Transverse colon (tissue), 4 donors: ENCODE measurements around the gene STARD13. TPM values are rescaled to one million over a fixed set of nuclear protein-coding genes. Genes with fewer than 3 reads are reported as not detected.

ENCODE experiments used
- DNase-seq: peaks from one replicate; pipeline ENCODE4 v3.0.0-alpha.2; 2019
- H3K27ac ChIP-seq, 4 donors: fragments of 200-600 bp; sonication (generic); 2 replicates each; pipeline ENCODE4 v1.5.1; 2016 to 2018; ENCODE audit warnings: inconsistent platforms in 4 of 4
- H3K27me3 ChIP-seq: fragments of 200-600 bp; sonication (generic); 2 replicates; pipeline ENCODE4 v1.5.1; 2017; ENCODE audit warnings: inconsistent platforms
- H3K36me3 ChIP-seq, 4 donors: fragments of 200-600 bp; sonication (generic); 2 replicates each; pipeline ENCODE4 v1.5.1; 2017 to 2019; ENCODE audit warnings: inconsistent platforms in 4 of 4
- H3K4me1 ChIP-seq, 4 donors: fragments of 200-600 bp; sonication (generic); 2 replicates each; pipeline ENCODE4 v1.5.1; 2017 to 2020; ENCODE audit warnings: inconsistent platforms in 4 of 4
- H3K4me3 ChIP-seq, 4 donors: fragments of 200-600 bp; sonication (generic); 1 replicate in 1 of 4; 2 replicates in 3 of 4; pipeline versions ENCODE4 v1.5.1 to v1.6.1; 2017 to 2019; ENCODE audit warnings: inconsistent platforms in 4 of 4
- H3K9me3 ChIP-seq, 2 donors: fragments of 200-600 bp; sonication (generic); 2 replicates each; pipeline ENCODE4 v1.5.1; 2017 to 2019; ENCODE audit warnings: inconsistent platforms in 2 of 2
- CTCF ChIP-seq, 5 experiments: fragments of 200-600 bp in 3 of 5; fragments of 450-650 bp in 2 of 5; sonication (generic) in 3 of 5; IDR thresholded peaks; 1 replicate in 2 of 5; 2 replicates in 3 of 5; pipeline ENCODE4 v1.5.1; 2016 to 2017; ENCODE audit warnings: antibody characterized with exemption in 5 of 5, inconsistent platforms in 3 of 5, mild to moderate bottlenecking in 2 of 5, moderate library complexity in 1 of 5
- EP300 ChIP-seq: sonication (generic); formaldehyde crosslinking; IDR thresholded peaks from one replicate; pipeline ENCODE4 v1.6.1; 2017; ENCODE audit warnings: antibody characterized with exemption, low read depth
- POLR2A ChIP-seq: fragments of 450-650 bp; IDR thresholded peaks from one replicate; pipeline ENCODE4 v1.6.1; 2016; ENCODE audit warnings: antibody characterized with exemption, mild to moderate bottlenecking, moderate library complexity
- POLR2AphosphoS5 ChIP-seq, 3 donors: sonication (generic); formaldehyde crosslinking; IDR thresholded peaks; one replicate each; pipeline ENCODE4 v1.6.1; 2016; ENCODE audit warnings: antibody characterized with exemption in 3 of 3
- WGBS, 2 donors: methylation state at CpG; one replicate each; pipeline ENCODE4 v1.1.5; 2018; ENCODE audit warnings: low coverage in 1 of 2; 5-methylcytosine and 5-hydroxymethylcytosine counted together
- in situ Hi-C, 4 donors: fragments of 200-750 bp; cut with MboI; loops; one replicate each; pipeline versions ENCODE4 v1.15.0 to v1.15.1; 2017; ENCODE audit warnings: low sequenced_read_pairs in 3 of 4, low pct_ligation_motif_present in 1 of 4, low pct_unique_long_range_greater_than_20kb in 1 of 4
- intact Hi-C: fragments of 100-400 bp; cut with DNase I; formaldehyde crosslinking; loops from one replicate; pipeline ENCODE4 v1.15.1; 2023; ENCODE audit warnings: low total_unique reads
- total RNA-seq, 4 donors: library from RNA; depleted of rRNA; stranded (reverse); fragments of >200 nt; gene quantifications; one replicate each; pipeline ENCODE4 v1.1.0, GENCODE V29; 2016

Gene STARD13
- total RNA-seq, 4 donors from 2014 or later, result 18.1 to 107 (median 41.5) TPM

- intact Hi-C loops (loop anchor here (5.0 kb wide), 1 partner anchor 1632 kb away; the partner anchor contains the start of gene NBEA), in situ Hi-C loops (no loop called here)
- WGBS, 2 donors, result 67 to 79% methylated on average over 3 to 4 of the region's 4 CpGs
- Histone ChIP-seq H3K36me3 (no peaks in the 10 kb centered on the region), H3K27me3 (no peaks in the 10 kb centered on the region), H3K4me3 (no peak overlapping the region), H3K27ac (no peak overlapping the region), H3K9me3 (no peaks in the 10 kb centered on the region), H3K4me1 (peaks cover 0 to 10% (median 0%) of the 10 kb centered on the region in 4 donors)
- no peak for DNase-seq
- TF ChIP-seq POLR2AphosphoS5 (IDR thresholded peaks at IDR 0.05), result no peak
- no peak for TF ChIP-seq CTCF (IDR thresholded peaks at IDR 0.05)
- TF ChIP-seq POLR2A, result no peak
- TF ChIP-seq EP300, result no peak
Observed at GRCh38 chr13:33310245-33311038, 24.9 kb upstream of the STARD13 start.

GRCh38 chr13:33308863-33309262, 23.3 kb upstream of the STARD13 start:
- 79 to 100% methylated on average over 1 of the region's 1 CpG for WGBS, 2 donors

GRCh38 chr13:33307843-33308242, 22.3 kb upstream of the STARD13 start:
- no peak overlapping the region for H3K4me3 ChIP-seq
- peaks cover 0 to 10% (median 0%) of the 10 kb centered on the region in 4 donors for H3K4me1 ChIP-seq
- intact Hi-C loops (no loop called here), in situ Hi-C loops (no loop called here)
- WGBS, 2 donors, result 40 to 67% methylated on average over 1 of the region's 1 CpG
- H3K9me3 ChIP-seq, result no peaks in the 10 kb centered on the region
- no peak overlapping the region for H3K27ac ChIP-seq
- TF ChIP-seq EP300, result no peak
- no peak for TF ChIP-seq CTCF (IDR thresholded peaks at IDR 0.05)
- no peak for TF ChIP-seq POLR2A
- TF ChIP-seq POLR2AphosphoS5 (IDR thresholded peaks at IDR 0.05), result no peak
- no peaks in the 10 kb centered on the region for H3K36me3 ChIP-seq
- no peaks in the 10 kb centered on the region for H3K27me3 ChIP-seq
- DNase-seq, result no peak

More at GRCh38 chr13:33308863-33309262, 23.3 kb upstream of the STARD13 start:
- Histone ChIP-seq H3K27me3 (no peaks in the 10 kb centered on the region), H3K9me3 (no peaks in the 10 kb centered on the region), H3K36me3 (no peaks in the 10 kb centered on the region), H3K27ac (no peak overlapping the region), H3K4me1 (peaks cover 0 to 10% (median 0%) of the 10 kb centered on the region in 4 donors), H3K4me3 (no peak overlapping the region)
- in situ Hi-C loops, result no loop called here
- no peak for TF ChIP-seq EP300
- intact Hi-C loops, result no loop called here
- no peak for DNase-seq

- Histone ChIP-seq H3K4me1 (no peaks in the 10 kb centered on the region), H3K9me3 (no peaks in the 10 kb centered on the region), H3K27me3 (no peaks in the 10 kb centered on the region), H3K27ac (no peak overlapping the region), H3K4me3 (no peak overlapping the region), H3K36me3 (no peaks in the 10 kb centered on the region)
- in situ Hi-C loops, result no loop called here
- intact Hi-C loops, result no loop called here
- WGBS, 2 donors, result 68 to 69% methylated on average over 2 to 3 of the region's 3 CpGs
- DNase-seq, result no peak
- TF ChIP-seq CTCF (IDR thresholded peaks at IDR 0.05) (no peak), EP300 (no peak), POLR2AphosphoS5 (IDR thresholded peaks at IDR 0.05) (no peak), POLR2A (no peak)
Observed at GRCh38 chr13:33303855-33304597, 18.5 kb upstream of the STARD13 start.
